ENCODE data around the gene SQSTM1.

DNA sequence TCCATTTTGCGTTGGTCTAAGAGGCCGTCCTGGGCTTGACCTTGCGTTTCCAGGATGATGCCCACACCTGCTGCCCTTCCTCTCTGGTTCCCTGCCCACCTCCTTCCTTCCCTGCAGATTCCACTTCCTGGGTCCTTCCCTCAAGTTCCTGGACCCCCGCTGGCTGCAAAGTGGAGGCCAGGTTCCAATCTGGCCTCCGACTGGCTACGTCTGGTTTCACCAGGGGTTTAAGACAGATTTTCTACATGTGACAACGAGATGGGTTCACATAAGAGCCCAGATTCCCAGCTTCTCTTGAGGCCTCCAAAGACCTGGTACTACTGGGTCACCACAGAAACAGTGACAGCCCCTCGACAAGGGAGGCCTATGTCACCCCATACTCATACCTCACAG is 16.2 kb upstream of the SQSTM1 start:
- TF ChIP-seq, protein P1, sequence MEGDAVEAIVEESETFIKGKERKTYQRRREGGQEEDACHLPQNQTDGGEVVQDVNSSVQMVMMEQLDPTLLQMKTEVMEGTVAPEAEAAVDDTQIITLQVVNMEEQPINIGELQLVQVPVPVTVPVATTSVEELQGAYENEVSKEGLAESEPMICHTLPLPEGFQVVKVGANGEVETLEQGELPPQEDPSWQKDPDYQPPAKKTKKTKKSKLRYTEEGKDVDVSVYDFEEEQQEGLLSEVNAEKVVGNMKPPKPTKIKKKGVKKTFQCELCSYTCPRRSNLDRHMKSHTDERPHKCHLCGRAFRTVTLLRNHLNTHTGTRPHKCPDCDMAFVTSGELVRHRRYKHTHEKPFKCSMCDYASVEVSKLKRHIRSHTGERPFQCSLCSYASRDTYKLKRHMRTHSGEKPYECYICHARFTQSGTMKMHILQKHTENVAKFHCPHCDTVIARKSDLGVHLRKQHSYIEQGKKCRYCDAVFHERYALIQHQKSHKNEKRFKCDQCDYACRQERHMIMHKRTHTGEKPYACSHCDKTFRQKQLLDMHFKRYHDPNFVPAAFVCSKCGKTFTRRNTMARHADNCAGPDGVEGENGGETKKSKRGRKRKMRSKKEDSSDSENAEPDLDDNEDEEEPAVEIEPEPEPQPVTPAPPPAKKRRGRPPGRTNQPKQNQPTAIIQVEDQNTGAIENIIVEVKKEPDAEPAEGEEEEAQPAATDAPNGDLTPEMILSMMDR (IDR thresholded peaks at IDR 0.05) = no peak
- TF ChIP-seq POLR2A (IDR thresholded peaks at IDR 0.05) = no peak
- TF ChIP-seq EP300 (IDR thresholded peaks at IDR 0.05) = no peak

Measured in tibial nerve (tissue), 4 donors.